ENCODE measurements around the gene SLC12A4. TPM values are rescaled to one million over a fixed set of nuclear protein-coding genes. Genes with fewer than 3 reads are reported as not detected.
A peak's percentile ranks its signal among the peaks of the same experiment; 100 is the strongest.

The SLC12A4 gene
- total and polyA plus RNA-seq, 4 donors, result 8.0 to 37.3 (median 17.1) TPM

DNA sequence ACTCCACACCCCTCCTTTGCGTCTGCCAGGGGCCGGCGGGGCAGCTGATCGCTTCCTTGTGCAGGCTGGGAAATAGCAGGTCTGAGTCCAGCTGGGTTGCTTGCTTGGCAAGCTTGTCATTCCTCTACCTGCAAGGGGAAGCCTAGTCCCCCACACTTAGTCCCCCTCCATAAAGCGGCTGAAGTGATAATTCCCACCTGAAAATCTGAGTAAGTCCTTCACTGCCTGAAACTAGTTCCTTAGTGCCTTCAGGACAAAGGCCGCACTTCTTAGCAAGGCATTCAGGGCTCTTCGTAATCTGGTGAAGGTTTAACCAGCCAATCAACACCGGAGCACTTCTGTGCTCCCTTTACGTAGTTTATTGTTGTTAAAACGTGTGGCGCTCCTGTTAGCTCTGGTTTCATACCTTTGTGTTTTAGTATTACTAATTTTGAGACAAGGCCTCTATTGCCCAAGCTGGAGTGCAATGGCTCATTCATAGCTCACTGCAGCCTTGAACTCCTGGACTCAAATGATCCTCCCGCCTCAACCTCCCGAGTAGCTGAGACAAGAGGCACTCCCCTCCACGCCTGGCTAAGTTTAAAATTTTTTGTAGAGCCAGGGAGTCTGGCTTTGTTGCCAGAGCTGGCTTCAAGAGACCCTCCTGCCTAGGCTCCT, 74.6 kb downstream of the SLC12A4 start:
- no peak for DNase-seq (ENCODE audit: low spot score)
- peak overlapping the region; percentile 85 to 93 (median 86) for H3K4me3 ChIP-seq (ENCODE audit: low read depth in 1 of 3, low read length in 3 of 3)
- WGBS, result 13% methylated on average over 14 of the region's 14 CpGs
- H3K9me3 ChIP-seq (ENCODE audit: control insufficient read depth in 4 of 4, low read length in 3 of 4), result no peaks in the 10 kb centered on the region
- peak overlapping the region; percentile 91 to 93 for H3K27ac ChIP-seq (ENCODE audit: low read depth in 1 of 2, low read length in 2 of 2)
- peak overlapping the region; percentile 75 to 90 for H3K9ac ChIP-seq (ENCODE audit: low read depth in 1 of 2, low read length in 2 of 2)
- peaks cover 7 to 19% (median 16%) of the 10 kb centered on the region in 4 donors for H3K4me1 ChIP-seq (ENCODE audit: control insufficient read depth in 4 of 4, insufficient read depth in 4 of 4, low read length in 3 of 4)
- no peaks in the 10 kb centered on the region for H3K36me3 ChIP-seq (ENCODE audit: control insufficient read depth in 4 of 4, insufficient read depth in 3 of 4, low read depth in 1 of 4, low read length in 3 of 4)
- TF ChIP-seq HNF4G (IDR thresholded peaks at IDR 0.05) (no peak), TAF1 (conservative IDR thresholded peaks at IDR 0.05) (no peak), EGR1 (IDR thresholded peaks at IDR 0.05; ENCODE audit: low read depth in 2 of 2) (no peak), RXRA (IDR thresholded peaks at IDR 0.05) (no peak), SP1 (IDR thresholded peaks at IDR 0.05) (no peak), GABPA (IDR thresholded peaks at IDR 0.05 in 1 of 2, conservative IDR thresholded peaks at IDR 0.05 in 1 of 2) (no peak), YY1 (IDR thresholded peaks at IDR 0.05) (no peak), FOXA2 (IDR thresholded peaks at IDR 0.05) (no peak), HNF4A (conservative IDR thresholded peaks at IDR 0.05) (no peak), FOXA1 (IDR thresholded peaks at IDR 0.05) (no peak), RAD21 (IDR thresholded peaks at IDR 0.05) (no peak), JUND (IDR thresholded peaks at IDR 0.05) (no peak)
- TF ChIP-seq, protein P1, sequence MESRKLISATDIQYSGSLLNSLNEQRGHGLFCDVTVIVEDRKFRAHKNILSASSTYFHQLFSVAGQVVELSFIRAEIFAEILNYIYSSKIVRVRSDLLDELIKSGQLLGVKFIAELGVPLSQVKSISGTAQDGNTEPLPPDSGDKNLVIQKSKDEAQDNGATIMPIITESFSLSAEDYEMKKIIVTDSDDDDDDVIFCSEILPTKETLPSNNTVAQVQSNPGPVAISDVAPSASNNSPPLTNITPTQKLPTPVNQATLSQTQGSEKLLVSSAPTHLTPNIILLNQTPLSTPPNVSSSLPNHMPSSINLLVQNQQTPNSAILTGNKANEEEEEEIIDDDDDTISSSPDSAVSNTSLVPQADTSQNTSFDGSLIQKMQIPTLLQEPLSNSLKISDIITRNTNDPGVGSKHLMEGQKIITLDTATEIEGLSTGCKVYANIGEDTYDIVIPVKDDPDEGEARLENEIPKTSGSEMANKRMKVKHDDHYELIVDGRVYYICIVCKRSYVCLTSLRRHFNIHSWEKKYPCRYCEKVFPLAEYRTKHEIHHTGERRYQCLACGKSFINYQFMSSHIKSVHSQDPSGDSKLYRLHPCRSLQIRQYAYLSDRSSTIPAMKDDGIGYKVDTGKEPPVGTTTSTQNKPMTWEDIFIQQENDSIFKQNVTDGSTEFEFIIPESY (IDR thresholded peaks at IDR 0.05), result no peak
- TF ChIP-seq, protein P2, sequence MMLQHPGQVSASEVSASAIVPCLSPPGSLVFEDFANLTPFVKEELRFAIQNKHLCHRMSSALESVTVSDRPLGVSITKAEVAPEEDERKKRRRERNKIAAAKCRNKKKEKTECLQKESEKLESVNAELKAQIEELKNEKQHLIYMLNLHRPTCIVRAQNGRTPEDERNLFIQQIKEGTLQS (IDR thresholded peaks at IDR 0.05), result no peak
- TF ChIP-seq, protein P3, sequence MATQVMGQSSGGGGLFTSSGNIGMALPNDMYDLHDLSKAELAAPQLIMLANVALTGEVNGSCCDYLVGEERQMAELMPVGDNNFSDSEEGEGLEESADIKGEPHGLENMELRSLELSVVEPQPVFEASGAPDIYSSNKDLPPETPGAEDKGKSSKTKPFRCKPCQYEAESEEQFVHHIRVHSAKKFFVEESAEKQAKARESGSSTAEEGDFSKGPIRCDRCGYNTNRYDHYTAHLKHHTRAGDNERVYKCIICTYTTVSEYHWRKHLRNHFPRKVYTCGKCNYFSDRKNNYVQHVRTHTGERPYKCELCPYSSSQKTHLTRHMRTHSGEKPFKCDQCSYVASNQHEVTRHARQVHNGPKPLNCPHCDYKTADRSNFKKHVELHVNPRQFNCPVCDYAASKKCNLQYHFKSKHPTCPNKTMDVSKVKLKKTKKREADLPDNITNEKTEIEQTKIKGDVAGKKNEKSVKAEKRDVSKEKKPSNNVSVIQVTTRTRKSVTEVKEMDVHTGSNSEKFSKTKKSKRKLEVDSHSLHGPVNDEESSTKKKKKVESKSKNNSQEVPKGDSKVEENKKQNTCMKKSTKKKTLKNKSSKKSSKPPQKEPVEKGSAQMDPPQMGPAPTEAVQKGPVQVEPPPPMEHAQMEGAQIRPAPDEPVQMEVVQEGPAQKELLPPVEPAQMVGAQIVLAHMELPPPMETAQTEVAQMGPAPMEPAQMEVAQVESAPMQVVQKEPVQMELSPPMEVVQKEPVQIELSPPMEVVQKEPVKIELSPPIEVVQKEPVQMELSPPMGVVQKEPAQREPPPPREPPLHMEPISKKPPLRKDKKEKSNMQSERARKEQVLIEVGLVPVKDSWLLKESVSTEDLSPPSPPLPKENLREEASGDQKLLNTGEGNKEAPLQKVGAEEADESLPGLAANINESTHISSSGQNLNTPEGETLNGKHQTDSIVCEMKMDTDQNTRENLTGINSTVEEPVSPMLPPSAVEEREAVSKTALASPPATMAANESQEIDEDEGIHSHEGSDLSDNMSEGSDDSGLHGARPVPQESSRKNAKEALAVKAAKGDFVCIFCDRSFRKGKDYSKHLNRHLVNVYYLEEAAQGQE (IDR thresholded peaks at IDR 0.05), result no peak
- TF ChIP-seq, protein P4, sequence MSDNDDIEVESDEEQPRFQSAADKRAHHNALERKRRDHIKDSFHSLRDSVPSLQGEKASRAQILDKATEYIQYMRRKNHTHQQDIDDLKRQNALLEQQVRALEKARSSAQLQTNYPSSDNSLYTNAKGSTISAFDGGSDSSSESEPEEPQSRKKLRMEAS (IDR thresholded peaks at IDR 0.05), result no peak
- no peaks in the 10 kb centered on the region for H3K27me3 ChIP-seq (ENCODE audit: control insufficient read depth in 4 of 4, insufficient read depth in 4 of 4, low read length in 3 of 4)

Small RNA genes within 50 kb of the gene (small RNA-seq; reads per million reads assigned to genes)
- gene RNU6-359P, result not detected

Other genes with a start within 250 kb of the SLC12A4 start
- gene GFOD2, start 249.3 kb downstream of the SLC12A4 start, total RNA-seq, result 10 to 100 TPM; 12.7 to 48.8 TPM
- gene GFOD2, start 249.3 kb downstream of the SLC12A4 start, polyA plus RNA-seq, result 10 to 100 TPM; 20.7 to 37.1 TPM
- gene RANBP10, start 162.1 kb downstream of the SLC12A4 start, total RNA-seq, result 10 to 100 TPM in 1 of 2 donors, 1 to 10 TPM in 1; 9.8 to 12.8 TPM
- gene RANBP10, start 162.1 kb downstream of the SLC12A4 start, polyA plus RNA-seq, result 10 to 100 TPM; 14.9 to 15.5 TPM
- gene TSNAXIP1, start 161.7 kb downstream of the SLC12A4 start, total RNA-seq, result under 1 TPM; 0.09 to 0.75 TPM
- 1 to 10 TPM in 1 of 2 donors, under 1 TPM in 1; 0.62 to 1.5 TPM for gene TSNAXIP1, start 161.7 kb downstream of the SLC12A4 start, polyA plus RNA-seq
- 10 to 100 TPM; 14.1 to 19.7 TPM for gene THAP11, start 126.3 kb downstream of the SLC12A4 start, total RNA-seq
- gene THAP11, start 126.3 kb downstream of the SLC12A4 start, polyA plus RNA-seq, result 1 to 10 TPM; 6.7 to 9.5 TPM
- 10 to 100 TPM; 27.4 to 69.5 TPM for gene NUTF2, start 121.7 kb downstream of the SLC12A4 start, total RNA-seq
- 10 to 100 TPM; 51.0 to 58.7 TPM for gene NUTF2, start 121.7 kb downstream of the SLC12A4 start, polyA plus RNA-seq
- gene CENPT, start 120.9 kb downstream of the SLC12A4 start, total RNA-seq, result 10 to 100 TPM; 15.9 to 22.7 TPM
- 10 to 100 TPM; 11.4 to 26.9 TPM for gene CENPT, start 120.9 kb downstream of the SLC12A4 start, polyA plus RNA-seq
- gene EDC4, start 95.6 kb downstream of the SLC12A4 start, total RNA-seq, result 10 to 100 TPM; 22.9 to 26.8 TPM
- gene EDC4, start 95.6 kb downstream of the SLC12A4 start, polyA plus RNA-seq, result 10 to 100 TPM; 17.7 to 20.3 TPM
- under 1 TPM; 0.14 to 0.33 TPM for gene NRN1L, start 83.8 kb downstream of the SLC12A4 start, total RNA-seq
- under 1 TPM; 0.23 to 0.24 TPM for gene NRN1L, start 83.8 kb downstream of the SLC12A4 start, polyA plus RNA-seq
- 10 to 100 TPM; 14.0 to 23.8 TPM for gene PSKH1, start 75.4 kb downstream of the SLC12A4 start, total RNA-seq
- 10 to 100 TPM in 1 of 2 donors, 1 to 10 TPM in 1; 8.3 to 13.7 TPM for gene PSKH1, start 75.4 kb downstream of the SLC12A4 start, polyA plus RNA-seq
- gene CTRL, start 36.8 kb downstream of the SLC12A4 start, total RNA-seq, result under 1 TPM; 0.09 to 0.50 TPM
- 1 to 10 TPM in 1 of 2 donors, under 1 TPM in 1; 0.09 to 5.0 TPM for gene CTRL, start 36.8 kb downstream of the SLC12A4 start, polyA plus RNA-seq
- 10 to 100 TPM; 24.8 to 36.3 TPM for gene PSMB10, start 31.8 kb downstream of the SLC12A4 start, total RNA-seq
- gene PSMB10, start 31.8 kb downstream of the SLC12A4 start, polyA plus RNA-seq, result 10 to 100 TPM; 28.4 to 48.2 TPM
- 10 to 100 TPM; 45.7 to 87.3 TPM for gene LCAT, start 24.5 kb downstream of the SLC12A4 start, total RNA-seq
- gene LCAT, start 24.5 kb downstream of the SLC12A4 start, polyA plus RNA-seq, result 100 to 1,000 TPM; 140 to 201 TPM
- under 1 TPM; 0.08 to 0.37 TPM for gene DPEP3, start 11.9 kb upstream of the SLC12A4 start, total RNA-seq
- gene DPEP3, start 11.9 kb upstream of the SLC12A4 start, polyA plus RNA-seq, result under 1 TPM in 1 of 2 donors, not detected in 1; 0.22 TPM
- gene DPEP2, start 30.8 kb upstream of the SLC12A4 start, total RNA-seq, result 1 to 10 TPM; 1.9 to 2.4 TPM
- gene DPEP2, start 30.8 kb upstream of the SLC12A4 start, polyA plus RNA-seq, result 1 to 10 TPM; 1.4 to 1.9 TPM
- not detected for gene DPEP2NB, start 47.3 kb upstream of the SLC12A4 start, total RNA-seq
- gene DPEP2NB, start 47.3 kb upstream of the SLC12A4 start, polyA plus RNA-seq, result not detected
- gene DDX28, start 54.6 kb upstream of the SLC12A4 start, total RNA-seq, result 1 to 10 TPM; 7.6 to 8.4 TPM
- gene DDX28, start 54.6 kb upstream of the SLC12A4 start, polyA plus RNA-seq, result 10 to 100 TPM in 1 of 2 donors, 1 to 10 TPM in 1; 8.4 to 11.6 TPM
- 10 to 100 TPM in 1 of 2 donors, 1 to 10 TPM in 1; 7.2 to 10.7 TPM for gene DUS2, start 54.6 kb upstream of the SLC12A4 start, total RNA-seq
- 1 to 10 TPM; 6.9 to 8.6 TPM for gene DUS2, start 54.6 kb upstream of the SLC12A4 start, polyA plus RNA-seq
- gene NFATC3, start 116.7 kb upstream of the SLC12A4 start, total RNA-seq, result 10 to 100 TPM; 20.9 to 21.2 TPM
- 10 to 100 TPM in 1 of 2 donors, 1 to 10 TPM in 1; 9.7 to 12.6 TPM for gene NFATC3, start 116.7 kb upstream of the SLC12A4 start, polyA plus RNA-seq

All from liver (tissue), 10 donors.